CD4-positive, CD25-positive, alpha-beta regulatory T cell (primary cell): ENCODE measurements around the gene CCDC136. TPM values are rescaled to one million over a fixed set of nuclear protein-coding genes. Genes with fewer than 3 reads are reported as not detected.
A peak's percentile ranks its signal among the peaks of the same experiment; 100 is the strongest.

ENCODE experiments used
- ATAC-seq, 2 donors: fragments of 150-1000 bp; cut with Tn5 transposase; one replicate each; pipeline ENCODE4 v1.10.0; 2021; ENCODE audit warnings: low read depth in 2 of 2, moderate number of reproducible peaks in 2 of 2, moderate library complexity in 1 of 2
- DNase-seq, 3 donors: peaks; one replicate each; pipeline versions ENCODE4 v3.0.0 to v3.0.0-alpha.2; 2012 to 2022; ENCODE audit warnings: mixed read lengths in 1 of 3
- H3K27ac ChIP-seq: one replicate; pipeline ENCODE4 v1.7.0; 2013; ENCODE audit warnings: mild to moderate bottlenecking, low read length; ENCODE audit not compliant: insufficient read depth, poor library complexity, severe bottlenecking
- H3K27me3 ChIP-seq: one replicate; pipeline ENCODE4 v1.7.0; 2013; ENCODE audit warnings: low read length; ENCODE audit not compliant: control insufficient read depth, insufficient read depth
- H3K36me3 ChIP-seq: one replicate; pipeline ENCODE4 v1.7.0; 2013; ENCODE audit warnings: mild to moderate bottlenecking, low read length, moderate library complexity; ENCODE audit not compliant: control insufficient read depth, insufficient read depth
- H3K4me1 ChIP-seq: 2 replicates; pipeline ENCODE4 v1.7.0; 2013; ENCODE audit warnings: mild to moderate bottlenecking, low read length; ENCODE audit not compliant: insufficient read depth, control insufficient read depth, poor library complexity, severe bottlenecking
- H3K4me3 ChIP-seq: one replicate; pipeline ENCODE4 v1.7.0; 2013; ENCODE audit warnings: low read depth, mild to moderate bottlenecking, low read length, moderate library complexity
- H3K9me3 ChIP-seq, 2 experiments: 1 replicate in 1 of 2; 2 replicates in 1 of 2; pipeline ENCODE4 v1.7.0; 2013; ENCODE audit warnings: low read length in 2 of 2, mild to moderate bottlenecking in 1 of 2, moderate library complexity in 1 of 2; ENCODE audit not compliant: control insufficient read depth in 2 of 2
- H3K27ac Mint-ChIP-seq, 3 donors: one replicate each; pipeline ENCODE4 v1.8.0; 2020 to 2022; ENCODE audit warnings: mild to moderate bottlenecking in 3 of 3, mixed read lengths in 3 of 3, moderate library complexity in 2 of 3
- H3K27me3 Mint-ChIP-seq: one replicate; pipeline ENCODE4 v1.8.0; 2022; ENCODE audit warnings: mild to moderate bottlenecking, mixed read lengths
- H3K36me3 Mint-ChIP-seq: one replicate; pipeline ENCODE4 v1.8.0; 2020; ENCODE audit warnings: mixed read lengths
- H3K4me1 Mint-ChIP-seq, 4 donors: one replicate each; pipeline ENCODE4 v1.8.0; 2020 to 2022; ENCODE audit warnings: mixed read lengths in 4 of 4, mild to moderate bottlenecking in 1 of 4
- H3K4me3 Mint-ChIP-seq, 4 donors: one replicate each; pipeline ENCODE4 v1.8.0; 2020 to 2022; ENCODE audit warnings: mild to moderate bottlenecking in 4 of 4, mixed read lengths in 4 of 4, moderate library complexity in 3 of 4
- H3K9me3 Mint-ChIP-seq, 7 donors: one replicate each; pipeline ENCODE4 v1.8.0; 2020 to 2022; ENCODE audit warnings: mixed read lengths in 7 of 7, mild to moderate bottlenecking in 3 of 7, moderate library complexity in 2 of 7
- polyA plus RNA-seq, 4 donors: library from polyadenylated mRNA; unstranded; fragments of 300-500 nt; fragmentation: Illumina TruSeq; gene quantifications; one replicate each; pipeline ENCODE4 v1.2.3, GENCODE V29; 2021
- total RNA-seq: library from RNA; stranded (reverse); gene quantifications from one replicate; pipeline ENCODE4 v1.2.3, GENCODE V29; 2022

Gene CCDC136
- total and polyA plus RNA-seq, 5 donors from 2014 or later: 0.48 to 14.1 (median 1.5) TPM

DNA sequence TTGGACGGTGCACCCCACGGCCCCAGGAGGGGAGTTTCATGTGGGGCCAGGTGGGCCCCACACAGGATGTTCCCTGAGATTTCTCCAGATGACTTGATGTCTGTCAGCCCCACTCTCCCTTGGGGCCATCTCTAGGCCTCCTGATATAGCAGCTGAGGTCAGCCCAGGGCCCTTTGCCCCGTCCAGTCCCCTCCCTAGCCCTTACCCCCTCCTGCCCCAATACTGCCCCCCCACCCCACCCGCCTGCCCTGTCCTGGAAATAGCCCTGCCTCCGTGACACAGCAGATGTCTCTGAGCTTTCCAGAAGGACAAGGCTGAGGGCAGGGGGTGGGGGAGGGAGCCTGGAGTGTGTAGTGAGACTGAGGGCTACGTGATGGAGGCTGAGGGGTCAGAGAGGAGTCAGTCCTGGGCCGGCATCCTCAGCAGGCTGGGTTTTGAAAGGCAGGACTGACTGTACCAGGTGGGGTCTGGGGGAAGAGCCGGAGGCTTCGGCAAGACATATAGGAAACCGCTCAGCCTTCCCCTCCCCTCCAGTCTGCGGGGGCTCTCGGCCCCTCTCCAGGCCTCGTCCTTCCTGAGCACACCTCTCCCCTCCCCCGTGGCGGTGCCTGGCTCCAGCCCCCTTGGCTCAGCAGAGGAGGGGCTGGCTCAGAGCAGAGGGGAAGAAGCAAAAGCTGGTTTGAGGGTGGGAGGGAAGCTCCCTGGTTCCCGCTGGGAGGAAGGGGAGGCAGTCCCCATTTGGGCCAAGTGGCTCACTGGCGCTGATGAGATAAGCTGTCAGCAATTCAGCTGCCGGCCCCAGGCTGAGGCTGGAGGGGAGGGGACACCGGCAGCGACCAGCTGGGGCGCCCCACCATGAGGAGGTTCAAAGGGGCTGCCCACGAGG is 40.5 kb downstream of the CCDC136 start:
- H3K4me1 ChIP-seq: peaks cover 26% of the 10 kb centered on the region
- H3K4me3 ChIP-seq: no peak overlapping the region
- no peaks in the 10 kb centered on the region for H3K36me3 ChIP-seq
- DNase-seq (no peak), ATAC-seq (no peak)
- no peaks in the 10 kb centered on the region for H3K9me3 ChIP-seq
- peak overlapping the region in 1 of 4 donors; percentile 28 for H3K4me3 Mint-ChIP-seq
- no peak overlapping the region for H3K27ac Mint-ChIP-seq
- H3K27me3 ChIP-seq: peaks cover 5% of the 10 kb centered on the region
- peaks cover 0 to 22% (median 3%) of the 10 kb centered on the region in 4 donors for H3K4me1 Mint-ChIP-seq
- H3K27me3 Mint-ChIP-seq: peaks cover 62% of the 10 kb centered on the region
- no peaks in the 10 kb centered on the region for H3K36me3 Mint-ChIP-seq
- no peak overlapping the region for H3K27ac ChIP-seq
- H3K9me3 Mint-ChIP-seq: peaks cover 0 to 3% (median 0%) of the 10 kb centered on the region in 7 donors

DNA sequence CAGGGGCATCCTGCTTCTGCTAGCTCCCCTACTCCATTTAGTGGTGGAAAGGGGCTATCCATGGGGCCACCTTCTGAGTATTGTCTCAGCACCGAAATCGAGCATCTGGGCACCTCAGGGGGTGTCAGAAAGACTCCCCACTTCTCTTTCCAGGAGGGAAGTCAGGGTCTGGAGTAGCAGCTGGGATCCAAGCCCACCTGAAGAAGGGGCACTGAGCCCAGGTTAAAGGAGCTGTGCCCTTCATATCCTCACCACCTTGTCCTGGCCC is 41.0 kb downstream of the CCDC136 start:
- Mint-ChIP-seq H3K27me3 (peaks cover 59% of the 10 kb centered on the region), H3K36me3 (no peaks in the 10 kb centered on the region), H3K27ac (no peak overlapping the region), H3K4me3 (no peak overlapping the region), H3K4me1 (peaks cover 0 to 22% (median 3%) of the 10 kb centered on the region in 4 donors), H3K9me3 (peaks cover 0 to 3% (median 0%) of the 10 kb centered on the region in 7 donors)
- no peaks in the 10 kb centered on the region for H3K9me3 ChIP-seq
- no peak overlapping the region for H3K27ac ChIP-seq
- no peak overlapping the region for H3K4me3 ChIP-seq
- no peaks in the 10 kb centered on the region for H3K36me3 ChIP-seq
- DNase-seq (no peak), ATAC-seq (no peak)
- peaks cover 3% of the 10 kb centered on the region for H3K27me3 ChIP-seq
- peaks cover 26% of the 10 kb centered on the region for H3K4me1 ChIP-seq

DNA sequence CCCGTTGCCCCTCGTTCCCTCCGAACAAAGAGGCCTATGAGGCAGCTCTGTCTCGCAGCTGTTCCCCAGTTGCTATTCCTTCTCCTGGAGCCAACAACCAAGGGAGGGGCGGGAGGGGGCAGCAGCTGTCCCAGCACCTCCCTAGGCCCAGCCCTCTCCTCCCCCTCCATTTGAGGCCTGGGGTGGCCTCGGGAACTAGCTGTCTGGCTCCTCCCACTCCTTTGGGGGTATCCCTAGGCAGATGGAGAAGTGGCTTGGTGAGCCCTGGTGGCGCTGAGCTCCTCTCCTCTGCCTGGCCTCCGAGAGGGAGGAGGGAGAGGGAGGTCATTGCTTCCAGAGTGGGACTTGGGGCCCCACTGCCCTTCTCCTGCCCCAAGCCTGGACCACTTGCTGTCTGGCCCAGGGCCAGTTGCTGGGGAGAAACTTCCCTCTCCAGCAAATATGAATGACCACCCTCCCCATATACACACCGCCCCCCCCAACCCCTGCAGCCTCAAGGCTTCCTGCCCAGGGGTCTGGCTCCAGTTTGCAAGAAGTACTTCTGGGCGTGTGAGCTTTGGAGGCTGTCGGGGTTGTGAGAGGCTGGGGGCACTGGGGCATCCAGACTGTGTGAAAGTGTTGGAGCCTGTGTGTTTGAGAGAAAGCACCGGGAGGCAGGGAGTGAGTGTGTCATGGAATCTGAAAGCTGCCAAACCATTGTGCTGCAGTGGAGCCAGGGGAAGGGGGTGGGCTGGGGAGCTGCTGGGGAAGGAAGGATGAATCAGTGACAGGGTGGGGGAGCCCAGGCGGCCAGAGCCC is 41.6 kb downstream of the CCDC136 start:
- no peak for DNase-seq
- Histone ChIP-seq H3K4me1 (peaks cover 26% of the 10 kb centered on the region), H3K27ac (no peak overlapping the region), H3K4me3 (no peak overlapping the region), H3K36me3 (no peaks in the 10 kb centered on the region), H3K27me3 (peaks cover 2% of the 10 kb centered on the region), H3K9me3 (no peaks in the 10 kb centered on the region)
- Mint-ChIP-seq H3K36me3 (no peaks in the 10 kb centered on the region), H3K27me3 (peaks cover 54% of the 10 kb centered on the region), H3K9me3 (peaks cover 0 to 3% (median 0%) of the 10 kb centered on the region in 7 donors), H3K4me3 (no peak overlapping the region), H3K27ac (no peak overlapping the region), H3K4me1 (peaks cover 0 to 22% (median 3%) of the 10 kb centered on the region in 4 donors)
- no peak for ATAC-seq

DNA sequence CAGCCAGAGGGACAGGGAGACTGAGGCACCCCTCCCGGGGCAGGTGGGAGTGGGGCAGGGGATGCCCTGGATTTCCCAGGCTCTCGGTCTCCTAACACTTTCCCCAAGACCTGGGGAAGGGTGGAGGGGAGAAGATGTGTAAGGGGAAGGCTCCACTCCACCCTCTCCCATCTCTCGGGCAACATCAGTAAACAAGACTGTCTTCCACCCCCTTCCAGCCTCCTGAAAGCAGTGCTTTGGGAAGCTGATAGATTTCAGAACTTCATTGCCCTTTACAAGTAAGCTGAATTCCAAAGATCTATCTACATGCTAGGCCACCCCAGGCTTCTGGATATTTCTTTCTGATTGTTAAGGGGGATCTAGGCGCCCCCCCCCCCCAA is 42.2 kb downstream of the CCDC136 start:
- peaks cover 0 to 22% (median 3%) of the 10 kb centered on the region in 4 donors for H3K4me1 Mint-ChIP-seq
- Histone ChIP-seq H3K36me3 (no peaks in the 10 kb centered on the region), H3K4me1 (peaks cover 26% of the 10 kb centered on the region), H3K9me3 (no peaks in the 10 kb centered on the region), H3K4me3 (no peak overlapping the region), H3K27ac (no peak overlapping the region), H3K27me3 (peaks cover 2% of the 10 kb centered on the region)
- peaks cover 0 to 3% (median 0%) of the 10 kb centered on the region in 7 donors for H3K9me3 Mint-ChIP-seq
- no peaks in the 10 kb centered on the region for H3K36me3 Mint-ChIP-seq
- H3K27me3 Mint-ChIP-seq: peaks cover 50% of the 10 kb centered on the region
- H3K27ac Mint-ChIP-seq: no peak overlapping the region
- H3K4me3 Mint-ChIP-seq: no peak overlapping the region
- no peak for DNase-seq
- no peak for ATAC-seq

DNA sequence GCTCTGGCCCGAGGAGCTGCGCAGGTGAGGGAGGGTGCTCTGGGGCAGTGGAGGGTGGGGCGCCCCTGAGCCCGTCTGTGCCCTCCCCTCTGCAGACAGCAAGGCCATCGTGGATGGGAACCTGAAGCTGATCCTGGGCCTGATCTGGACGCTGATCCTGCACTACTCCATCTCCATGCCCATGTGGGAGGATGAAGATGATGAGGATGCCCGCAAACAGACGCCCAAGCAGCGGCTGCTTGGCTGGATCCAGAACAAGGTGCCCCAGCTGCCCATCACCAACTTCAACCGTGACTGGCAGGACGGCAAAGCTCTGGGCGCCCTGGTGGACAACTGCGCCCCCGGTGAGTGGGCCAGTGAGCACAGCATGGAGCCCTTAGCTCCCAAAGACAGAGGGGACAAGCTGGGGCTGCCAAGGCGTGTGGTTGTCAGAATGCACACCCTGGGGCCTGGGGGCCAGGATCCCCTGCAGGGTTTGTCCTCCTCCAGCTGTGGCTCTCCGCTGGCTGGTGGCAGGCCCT is 43.5 kb downstream of the CCDC136 start:
- Histone ChIP-seq H3K4me3 (no peak overlapping the region), H3K4me1 (peaks cover 20% of the 10 kb centered on the region), H3K27me3 (no peaks in the 10 kb centered on the region), H3K27ac (no peak overlapping the region), H3K36me3 (no peaks in the 10 kb centered on the region), H3K9me3 (no peaks in the 10 kb centered on the region)
- no peaks in the 10 kb centered on the region for H3K9me3 Mint-ChIP-seq
- H3K4me3 Mint-ChIP-seq: no peak overlapping the region
- peaks cover 0 to 16% (median 3%) of the 10 kb centered on the region in 4 donors for H3K4me1 Mint-ChIP-seq
- DNase-seq (no peak), ATAC-seq (no peak)
- H3K36me3 Mint-ChIP-seq: no peaks in the 10 kb centered on the region
- peaks cover 41% of the 10 kb centered on the region for H3K27me3 Mint-ChIP-seq
- no peak overlapping the region for H3K27ac Mint-ChIP-seq

DNA sequence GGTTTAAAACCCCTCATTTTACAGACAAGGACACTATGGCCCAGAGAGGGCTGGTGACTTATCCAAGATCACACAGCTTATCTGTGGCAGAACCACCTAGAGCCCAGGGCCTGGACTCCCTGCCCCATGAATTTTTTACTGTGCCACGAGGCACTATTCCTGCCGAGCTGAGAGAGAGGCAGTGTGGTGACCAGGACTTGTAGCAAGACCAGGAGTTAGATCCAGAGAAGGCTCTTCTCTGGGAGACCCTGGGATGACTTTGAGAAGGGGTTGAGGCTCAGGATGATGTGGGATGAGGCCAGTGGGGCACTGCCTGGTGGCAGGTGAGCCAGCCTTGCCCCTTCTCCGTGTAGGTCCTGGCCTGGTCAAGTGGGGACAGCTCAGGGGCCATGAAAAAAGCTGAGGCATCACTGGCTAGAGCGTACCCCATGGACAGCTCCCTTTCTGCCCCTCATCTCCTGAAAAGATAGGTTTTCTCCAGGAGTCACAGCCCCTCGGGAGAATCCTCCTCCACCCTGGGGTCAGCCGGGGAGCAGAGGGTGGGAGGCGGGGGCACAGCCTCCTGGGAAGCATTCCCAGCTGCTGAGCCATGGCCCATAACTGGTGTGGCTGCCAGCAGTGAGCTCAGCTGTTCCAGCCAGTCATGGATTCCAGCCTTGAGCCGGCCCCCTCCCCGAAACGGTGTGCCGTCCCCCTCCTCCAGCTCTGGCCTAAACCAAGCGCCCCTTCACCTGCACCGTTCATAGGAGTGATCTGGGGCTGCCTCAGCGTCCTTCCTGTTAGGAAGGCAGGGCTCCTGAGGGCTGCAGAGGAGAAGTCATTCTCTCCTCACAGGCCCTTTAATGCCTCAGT is 44.2 kb downstream of the CCDC136 start:
- peaks cover 13% of the 10 kb centered on the region for H3K4me1 ChIP-seq
- no peaks in the 10 kb centered on the region for H3K27me3 ChIP-seq
- no peak overlapping the region for H3K27ac Mint-ChIP-seq
- no peaks in the 10 kb centered on the region for H3K9me3 ChIP-seq
- H3K4me1 Mint-ChIP-seq: peaks cover 0 to 10% (median 0%) of the 10 kb centered on the region in 4 donors
- H3K36me3 ChIP-seq: no peaks in the 10 kb centered on the region
- H3K9me3 Mint-ChIP-seq: no peaks in the 10 kb centered on the region
- ATAC-seq (no peak), DNase-seq (no peak)
- H3K4me3 ChIP-seq: no peak overlapping the region
- H3K36me3 Mint-ChIP-seq: no peaks in the 10 kb centered on the region
- H3K27me3 Mint-ChIP-seq: peaks cover 35% of the 10 kb centered on the region
- H3K27ac ChIP-seq: no peak overlapping the region
- H3K4me3 Mint-ChIP-seq: no peak overlapping the region

DNA sequence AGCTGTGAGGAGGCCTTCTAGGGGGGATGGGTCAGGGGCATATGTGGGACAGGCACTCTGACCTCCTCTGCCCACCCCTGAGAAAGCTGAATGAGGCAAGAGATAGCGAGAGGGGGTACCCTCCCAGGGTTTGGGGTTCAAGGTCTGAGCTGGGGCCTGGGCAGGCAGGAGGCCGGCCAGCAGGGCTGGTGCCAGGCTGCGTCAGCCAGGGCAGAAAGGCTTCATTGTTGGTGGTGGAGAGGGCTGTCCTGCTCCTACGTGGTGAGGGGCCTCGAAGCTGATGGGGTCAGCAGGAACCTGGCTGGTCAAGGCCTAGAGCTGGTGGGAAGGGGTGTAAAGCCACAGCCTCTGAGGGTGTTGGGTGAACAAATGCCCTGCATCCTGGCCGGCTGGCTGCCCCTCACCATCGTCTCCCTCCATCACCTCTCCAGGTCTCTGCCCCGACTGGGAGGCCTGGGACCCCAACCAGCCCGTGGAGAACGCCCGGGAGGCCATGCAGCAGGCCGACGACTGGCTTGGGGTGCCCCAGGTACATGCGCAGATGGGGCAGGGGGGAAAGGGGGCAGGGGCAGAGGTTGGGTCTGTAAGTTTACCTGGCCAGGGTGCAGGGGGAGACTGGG is 45.1 kb downstream of the CCDC136 start:
- Mint-ChIP-seq H3K36me3 (no peaks in the 10 kb centered on the region), H3K9me3 (no peaks in the 10 kb centered on the region), H3K27me3 (peaks cover 27% of the 10 kb centered on the region), H3K4me1 (peaks cover 0 to 4% (median 0%) of the 10 kb centered on the region in 4 donors), H3K27ac (no peak overlapping the region), H3K4me3 (no peak overlapping the region)
- no peaks in the 10 kb centered on the region for H3K27me3 ChIP-seq
- no peaks in the 10 kb centered on the region for H3K36me3 ChIP-seq
- DNase-seq: no peak
- H3K27ac ChIP-seq: no peak overlapping the region
- H3K4me1 ChIP-seq: peaks cover 5% of the 10 kb centered on the region
- no peaks in the 10 kb centered on the region for H3K9me3 ChIP-seq
- no peak for ATAC-seq
- no peak overlapping the region for H3K4me3 ChIP-seq
